OCI-LY7 (cell line): Measurements from ENCODE around the gene TEKT5.

Experiments
- CTCF ChIP-seq: fragments of 200-600 bp; sonication (generic); conservative IDR thresholded peaks from 2 replicates; pipeline ENCODE4 v1.5.1; 2014; ENCODE audit warnings: mild to moderate bottlenecking, antibody characterized with exemption, low read length, moderate library complexity, mixed read lengths
- EZH2phosphoT487 ChIP-seq: fragments of 200-600 bp; sonication (generic); IDR thresholded peaks from 2 replicates; pipeline ENCODE4 v1.6.1; 2018; ENCODE audit warnings: low read depth, borderline replicate concordance, mild to moderate bottlenecking, mixed run types, antibody characterized with exemption, low read length, moderate library complexity, mixed read lengths

DNA sequence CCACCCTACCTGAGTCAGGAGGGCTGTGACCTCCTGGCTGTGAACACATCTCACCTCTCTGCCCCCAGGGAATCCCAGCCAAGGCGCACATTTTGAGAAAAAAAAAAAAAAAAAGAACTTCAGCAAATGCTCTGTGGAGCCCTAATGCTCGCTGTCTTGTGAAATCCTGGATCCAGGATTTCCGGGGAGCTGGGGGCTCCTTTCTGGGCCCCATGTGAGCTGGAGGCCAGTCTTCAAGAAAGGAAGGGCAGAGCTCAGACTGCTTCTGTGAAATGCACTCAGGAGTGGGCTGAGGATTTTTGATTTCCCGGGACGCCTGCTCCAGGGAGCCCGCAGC lies 78.3 kb downstream of the TEKT5 start:
- TF ChIP-seq CTCF (no peak), EZH2phosphoT487 (no peak)
